Measurements from ENCODE around the gene STON1. TPM values are rescaled to one million over a fixed set of nuclear protein-coding genes. Genes with fewer than 3 reads are reported as not detected.
"Not testable (repeated sequence)": the region's sequence is repeated elsewhere in the genome, so short reads cannot be mapped to it uniquely, and the experiment has no call there.

The STON1 gene
- total RNA-seq, 1 donor from 2014 or later: 0.93 TPM

GRCh38 chr2:48607307-48608014, 77.5 kb downstream of the STON1 start:
- no peak for DNase-seq (ENCODE audit: low spot score)
- no peak for ATAC-seq

DNA sequence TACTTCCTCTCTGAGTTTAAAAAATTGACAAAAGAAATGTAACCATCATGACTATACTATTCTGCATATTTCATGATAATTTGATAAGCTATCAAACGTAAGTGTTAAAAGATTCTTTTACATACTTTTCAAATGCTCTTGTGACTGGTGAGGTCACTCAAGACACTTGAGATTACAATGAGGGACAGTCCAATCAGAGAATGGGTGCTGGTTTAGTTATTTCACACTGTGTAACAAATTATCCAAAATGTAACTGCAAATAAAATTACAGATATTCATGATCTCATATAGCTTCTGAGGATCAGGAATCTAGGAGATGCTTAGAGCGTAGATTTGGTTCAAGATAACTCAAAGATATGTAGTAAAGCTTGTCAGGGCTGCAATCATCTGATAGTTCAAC, 83.3 kb downstream of the STON1 start:
- ATAC-seq: no peak
- DNase-seq (ENCODE audit: low spot score): no peak

GRCh38 chr2:48614581-48614980, 84.6 kb downstream of the STON1 start:
- not testable (repeated sequence) for DNase-seq (ENCODE audit: low spot score); ATAC-seq

DNA sequence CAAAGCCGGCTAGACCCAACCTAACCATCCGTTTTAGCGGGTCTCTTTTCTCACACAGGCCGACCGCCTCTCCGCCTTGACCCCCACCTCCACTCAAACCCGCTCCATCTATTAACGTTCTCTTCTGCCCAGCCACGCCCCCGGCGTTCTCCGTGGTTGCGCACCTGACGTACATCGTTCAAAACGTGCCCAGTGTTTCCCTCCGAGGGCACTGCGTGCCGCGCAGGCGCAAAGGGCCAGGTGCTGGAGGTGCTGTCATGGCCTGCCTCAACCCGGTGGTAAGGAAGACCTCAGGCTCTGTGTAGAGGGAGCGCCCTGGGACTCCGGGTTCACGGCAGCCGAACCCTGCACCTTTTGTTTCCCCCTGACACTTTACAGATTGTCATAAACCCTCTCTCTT, 87.7 kb downstream of the STON1 start, which contains the start of gene GTF2A1L:
Gene GTF2A1L (plus strand): TSS at position 239 of the 400 bp plus-strand sequence. CDS start 19 bp downstream, at position 258.
- no peak for ATAC-seq
- no peak for DNase-seq (ENCODE audit: low spot score)

- no peak for DNase-seq (ENCODE audit: low spot score)
- no peak for ATAC-seq
Measured at GRCh38 chr2:48619526-48619925, 89.6 kb downstream of the STON1 start.

DNA sequence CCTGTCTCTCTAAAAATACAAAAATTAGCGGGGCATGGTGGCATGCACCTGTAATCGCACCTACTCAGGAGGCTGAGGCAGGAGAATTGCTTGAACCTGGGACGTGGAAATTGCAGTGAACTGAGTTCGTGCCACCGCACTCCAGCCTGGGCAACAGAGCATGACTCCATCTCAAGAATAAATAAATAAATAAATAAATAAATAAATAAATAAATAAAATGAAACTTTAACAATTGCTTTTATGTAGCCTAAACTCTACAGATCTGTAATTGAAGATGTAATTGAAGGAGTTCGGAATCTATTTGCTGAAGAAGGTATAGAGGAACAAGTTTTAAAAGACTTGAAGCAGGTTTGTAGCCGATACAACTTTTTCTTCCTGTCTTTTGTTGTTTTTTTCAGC, 90.7 kb downstream of the STON1 start:
- DNase-seq (ENCODE audit: low spot score): no peak
- no peak for ATAC-seq

- ATAC-seq; DNase-seq (ENCODE audit: low spot score): not testable (repeated sequence)
Measured at GRCh38 chr2:48622691-48623090, 92.7 kb downstream of the STON1 start.

DNA sequence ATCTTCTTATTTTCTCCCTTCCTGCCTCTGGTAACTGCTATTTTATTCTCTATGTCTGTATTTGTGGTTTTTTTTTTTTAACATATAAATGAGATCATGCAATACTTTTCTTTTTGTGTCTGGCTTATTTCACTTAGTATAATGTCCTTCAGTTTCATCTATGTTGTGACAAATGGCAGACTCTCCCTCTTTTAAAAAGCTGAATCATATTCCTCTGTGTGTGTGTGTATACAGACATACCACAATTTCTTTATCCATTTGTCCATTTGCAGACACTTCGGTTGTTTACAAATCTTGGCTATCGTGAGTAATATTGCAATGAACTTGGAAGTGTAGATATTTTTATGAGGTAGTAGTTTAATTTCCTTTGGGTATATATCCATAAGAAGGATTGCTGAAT, 94.7 kb downstream of the STON1 start:
- DNase-seq (ENCODE audit: low spot score) (no peak), ATAC-seq (no peak)

- no peak for ATAC-seq
- DNase-seq (ENCODE audit: low spot score): no peak
Measured at GRCh38 chr2:48626047-48626446, 96.1 kb downstream of the STON1 start.

- ATAC-seq (no peak), DNase-seq (ENCODE audit: low spot score) (no peak)
Measured at GRCh38 chr2:48633143-48633542, 103.2 kb downstream of the STON1 start.

DNA sequence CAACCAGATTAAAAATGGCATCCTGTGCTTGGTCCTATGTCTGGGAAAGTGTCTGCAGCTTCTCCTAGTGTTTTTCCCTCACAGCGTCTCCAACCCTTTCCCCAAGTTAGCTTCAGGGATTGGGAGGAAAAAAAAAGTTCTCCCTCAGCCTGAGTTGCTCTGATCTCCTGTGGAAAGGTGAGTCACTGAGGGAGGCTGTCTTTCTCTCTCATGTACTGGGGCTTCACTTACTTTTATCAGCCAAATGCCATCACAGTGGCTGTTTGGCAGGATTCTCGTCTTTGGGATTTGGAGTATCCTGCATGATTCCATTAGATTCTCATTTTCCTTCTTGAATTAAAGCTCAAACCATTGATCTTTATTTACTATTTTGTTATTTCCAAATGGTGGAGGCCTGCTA, 105.8 kb downstream of the STON1 start:
- ATAC-seq: no peak

DNA sequence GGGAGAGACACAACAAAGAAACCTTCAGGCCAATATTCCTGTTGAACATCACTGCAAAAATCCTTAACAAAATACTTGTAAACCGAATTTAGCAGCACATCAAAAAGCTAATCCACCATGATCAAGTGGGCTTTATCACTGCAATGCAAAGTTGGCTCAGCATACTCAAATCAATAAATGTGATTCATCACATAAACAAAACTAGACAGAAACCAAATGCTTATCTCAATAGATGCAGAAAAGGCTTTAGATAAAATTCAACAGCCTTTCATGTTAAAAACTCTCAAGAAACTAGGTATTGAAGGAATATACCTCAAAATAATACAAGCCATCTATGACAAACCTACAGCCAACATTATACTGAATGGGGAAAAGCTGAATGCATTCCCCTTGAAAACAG, 108.3 kb downstream of the STON1 start:
- DNase-seq (ENCODE audit: low spot score) (no peak), ATAC-seq (no peak)

More for the DNA sequence above, 105.8 kb downstream of the STON1 start:
- DNase-seq (ENCODE audit: low spot score): no peak

Other genes with a start within 250 kb of the STON1 start
- gene FOXN2, start 215.5 kb upstream of the STON1 start, total RNA-seq: 20.8 TPM
- 12.7 TPM for gene PPP1R21, start 89.4 kb upstream of the STON1 start, total RNA-seq
- not detected for gene GTF2A1L, start 87.7 kb downstream of the STON1 start, total RNA-seq
- not detected for gene LHCGR, start 225.6 kb downstream of the STON1 start, total RNA-seq